NOMO-1 (cell line): ENCODE data around the gene SLC38A3.

Experiments used
- DNase-seq, 2 experiments: peaks; one replicate each; lab custom pipeline; 2025; ENCODE audit not compliant: unreplicated experiment in 2 of 2; lab: John Stamatoyannopoulos, UW

SLC38A3 gene

GRCh38 chr3:50168791-50169190 is 36.3 kb upstream of the SLC38A3 start:
- DNase-seq: no peak

GRCh38 chr3:50169232-50169832 is 35.7 kb upstream of the SLC38A3 start:
- no peak for DNase-seq

GRCh38 chr3:50169858-50170257 is 35.2 kb upstream of the SLC38A3 start:
- no peak for DNase-seq

- no peak for DNase-seq
Measured at GRCh38 chr3:50170689-50171088, 34.4 kb upstream of the SLC38A3 start.

GRCh38 chr3:50171540-50172301 is 33.4 kb upstream of the SLC38A3 start:
- DNase-seq: no peak

GRCh38 chr3:50172626-50173220 is 32.3 kb upstream of the SLC38A3 start:
- no peak for DNase-seq

- peak; percentile 44 to 53 for DNase-seq
Measured at GRCh38 chr3:50173685-50174516, 31.2 kb upstream of the SLC38A3 start.

- DNase-seq: no peak
Measured at GRCh38 chr3:50174517-50174895, 30.6 kb upstream of the SLC38A3 start.

GRCh38 chr3:50174947-50175524 is 30.0 kb upstream of the SLC38A3 start:
- no peak for DNase-seq

- DNase-seq: no peak
Measured at GRCh38 chr3:50177346-50177745, 27.7 kb upstream of the SLC38A3 start.

- no peak for DNase-seq
Measured at GRCh38 chr3:50179710-50180109, 25.4 kb upstream of the SLC38A3 start.

GRCh38 chr3:50181985-50182384 is 23.1 kb upstream of the SLC38A3 start:
- no peak for DNase-seq

GRCh38 chr3:50182533-50183099 is 22.5 kb upstream of the SLC38A3 start:
- no peak for DNase-seq

GRCh38 chr3:50183755-50184154 is 21.3 kb upstream of the SLC38A3 start:
- no peak for DNase-seq

GRCh38 chr3:50184242-50184978 is 20.7 kb upstream of the SLC38A3 start:
- DNase-seq: no peak

- no peak for DNase-seq
Measured at GRCh38 chr3:50185230-50185629, 19.8 kb upstream of the SLC38A3 start.

GRCh38 chr3:50186096-50186495 is 19.0 kb upstream of the SLC38A3 start:
- DNase-seq: no peak

GRCh38 chr3:50187750-50188149 is 17.3 kb upstream of the SLC38A3 start:
- no peak for DNase-seq

- peak; percentile 58 to 74 for DNase-seq
Measured at GRCh38 chr3:50189274-50189673, 15.8 kb upstream of the SLC38A3 start.

GRCh38 chr3:50189989-50190388 is 15.1 kb upstream of the SLC38A3 start:
- DNase-seq: no peak
